NCI-H524 treated with DMSO at 0.1 percent for 48 hours (cell line): ENCODE measurements around the gene CHN2.
"Not testable (repeated sequence)": the region's sequence is repeated elsewhere in the genome, so short reads cannot be mapped to it uniquely, and the experiment has no call there.

Experiments used
- DNase-seq: peaks from one replicate; lab custom pipeline; 2025; lab: John Stamatoyannopoulos, UW

The CHN2 gene

DNA sequence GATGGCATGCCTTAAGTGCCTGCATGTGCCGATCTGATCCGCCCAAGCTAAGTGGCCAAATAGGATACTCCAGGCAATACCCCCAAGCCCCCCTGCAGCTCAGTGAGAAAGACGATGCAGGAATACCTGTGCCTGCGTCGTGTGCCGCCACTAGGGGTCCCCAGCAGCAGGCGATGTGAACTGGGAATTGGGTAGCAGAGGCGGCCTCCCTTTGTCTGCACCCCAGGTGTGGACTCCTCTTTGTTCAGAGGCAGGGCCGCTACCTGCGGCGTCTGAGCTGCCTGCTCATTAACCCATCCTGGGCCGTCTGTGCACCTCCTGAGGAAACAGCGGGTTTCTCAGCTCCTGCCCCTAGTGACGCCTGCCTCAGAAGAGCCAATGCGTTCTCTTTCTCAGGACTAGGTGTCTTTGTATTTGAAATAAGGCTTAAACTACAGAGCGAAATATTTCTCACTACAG is 4.8 kb upstream of the CHN2 start:
- DNase-seq: no peak

DNA sequence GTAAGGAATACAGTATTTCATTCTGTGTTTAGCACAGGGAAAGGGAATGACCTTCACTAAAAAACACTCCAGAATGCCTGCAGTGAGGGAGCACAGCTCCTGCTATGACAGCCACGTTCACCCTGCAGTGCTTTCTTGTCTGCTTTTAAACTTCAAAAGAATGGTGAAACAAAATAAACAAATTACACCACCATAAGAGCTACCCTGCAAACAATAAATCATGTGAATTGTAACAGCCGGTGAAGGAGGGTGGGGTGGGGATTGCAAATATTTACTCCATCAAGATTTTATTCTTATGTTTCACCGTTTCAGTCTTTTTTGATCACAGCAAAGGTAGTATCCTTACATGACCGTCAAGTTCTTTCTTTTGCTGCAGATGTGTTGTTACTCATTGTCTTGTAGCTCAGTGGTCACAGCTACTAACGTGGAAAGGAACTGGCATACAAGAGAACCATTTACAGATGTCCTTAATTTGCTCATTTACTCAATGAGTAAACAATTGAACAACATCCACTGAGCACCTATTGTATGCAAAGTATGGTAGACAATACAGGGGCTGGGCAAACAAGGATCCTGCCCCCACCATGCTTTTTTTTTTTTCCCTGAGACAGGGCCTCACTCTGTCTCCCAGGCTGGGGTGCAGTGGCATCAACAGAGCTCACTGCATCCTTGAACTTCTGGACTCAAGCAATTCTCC is 4.1 kb upstream of the CHN2 start:
- DNase-seq: no peak

DNA sequence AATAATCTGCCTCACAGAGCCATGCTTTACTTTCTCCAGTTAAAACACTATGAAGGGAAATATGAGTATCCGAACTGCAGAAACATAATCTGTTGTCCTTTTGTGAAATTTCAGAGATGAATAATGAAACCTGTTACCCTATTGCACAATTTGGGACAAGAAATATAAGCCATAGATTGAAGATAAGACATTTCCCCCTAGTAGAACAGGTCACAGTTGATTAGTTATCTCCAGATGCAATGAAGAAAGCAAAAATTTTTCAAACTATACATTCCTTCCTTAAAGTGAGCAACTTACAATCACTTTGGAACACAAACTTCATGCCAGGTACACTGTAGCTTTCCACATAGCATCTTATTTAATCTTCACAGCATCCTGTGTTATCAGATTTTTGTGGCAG is 2.3 kb upstream of the CHN2 start:
- DNase-seq: no peak

DNA sequence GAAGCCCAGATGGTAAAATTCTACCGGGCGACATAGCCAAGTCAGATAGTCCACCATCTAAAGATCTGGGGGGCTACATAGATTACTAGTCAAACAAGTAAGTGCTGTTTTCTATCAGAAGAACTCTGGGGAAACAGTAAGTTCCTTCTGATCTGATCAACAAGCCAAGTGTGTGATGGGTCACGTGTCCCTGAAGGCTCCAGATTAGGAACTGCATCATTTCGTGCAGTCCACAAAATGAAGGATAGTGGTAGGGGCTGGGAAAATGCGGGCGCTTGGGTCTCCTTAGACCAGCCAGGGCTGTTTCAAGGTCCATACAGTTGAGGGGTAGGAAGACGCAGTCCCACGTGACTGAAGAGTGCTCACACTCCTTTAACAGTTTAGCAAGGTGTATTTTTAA is 1.8 kb upstream of the CHN2 start:
- DNase-seq: no peak

DNA sequence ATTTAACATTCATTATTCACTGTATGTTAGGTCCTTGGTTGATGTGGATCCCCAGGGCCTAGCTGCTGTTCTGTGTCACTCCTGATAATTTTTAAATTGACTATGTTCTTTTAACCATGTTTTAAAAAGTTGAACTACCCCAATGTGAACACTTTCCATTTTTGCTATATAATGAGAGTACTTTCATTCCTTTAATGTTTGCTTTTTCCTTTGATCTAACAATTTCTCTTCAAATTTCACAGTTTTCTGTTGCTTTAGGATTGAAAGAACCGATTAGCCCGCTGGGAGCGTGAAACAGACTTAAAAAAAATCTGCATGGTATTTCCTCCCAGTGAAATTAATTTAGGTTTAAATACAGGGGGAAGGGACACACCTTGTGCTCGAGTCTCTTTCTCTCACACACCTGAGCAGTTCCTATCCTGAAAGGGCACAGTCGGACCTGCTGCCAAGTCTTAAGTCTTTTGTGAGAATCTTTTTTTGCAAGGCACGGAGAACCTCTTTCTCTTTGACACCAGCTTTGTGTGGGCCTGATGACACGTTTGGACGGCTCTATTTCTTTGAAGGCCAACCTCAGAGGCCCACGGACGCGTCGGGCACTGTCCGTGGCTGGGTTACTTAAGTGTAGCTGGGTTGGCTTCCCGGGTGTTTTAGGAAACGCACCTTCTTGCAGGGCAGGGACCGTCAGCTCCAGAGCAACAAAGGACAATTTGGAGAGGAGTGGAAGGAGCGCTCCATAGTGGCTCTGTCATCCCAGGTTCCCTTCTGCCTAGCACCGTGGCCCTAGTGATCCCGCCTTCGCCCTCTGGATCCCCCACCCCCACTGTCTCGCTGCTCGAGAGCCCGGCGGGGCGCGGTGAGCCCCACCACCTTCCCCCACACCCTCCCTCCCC is 1.0 kb upstream of the CHN2 start:
- DNase-seq: no peak

DNA sequence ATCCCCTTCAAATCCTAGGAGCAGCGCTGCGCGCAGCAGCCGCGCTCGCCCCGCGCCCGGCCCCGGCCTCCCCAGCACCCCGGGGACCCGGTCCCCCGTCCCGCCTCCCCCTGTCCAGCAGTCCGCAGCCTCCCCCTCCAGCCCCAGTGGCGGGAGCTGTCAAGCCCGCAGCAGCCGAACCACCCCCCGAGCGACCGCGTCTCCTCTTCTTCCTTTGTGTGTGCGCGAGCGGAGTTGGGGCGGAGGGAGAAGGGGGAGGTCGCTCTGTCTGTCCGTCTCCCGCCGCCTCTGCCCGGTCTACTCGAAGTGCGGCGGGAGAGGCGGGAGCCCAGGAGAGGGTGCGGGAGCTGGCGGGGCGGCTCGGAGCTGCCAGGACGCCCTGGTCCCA is 375 bp upstream of the CHN2 start:
- DNase-seq: no peak

DNA sequence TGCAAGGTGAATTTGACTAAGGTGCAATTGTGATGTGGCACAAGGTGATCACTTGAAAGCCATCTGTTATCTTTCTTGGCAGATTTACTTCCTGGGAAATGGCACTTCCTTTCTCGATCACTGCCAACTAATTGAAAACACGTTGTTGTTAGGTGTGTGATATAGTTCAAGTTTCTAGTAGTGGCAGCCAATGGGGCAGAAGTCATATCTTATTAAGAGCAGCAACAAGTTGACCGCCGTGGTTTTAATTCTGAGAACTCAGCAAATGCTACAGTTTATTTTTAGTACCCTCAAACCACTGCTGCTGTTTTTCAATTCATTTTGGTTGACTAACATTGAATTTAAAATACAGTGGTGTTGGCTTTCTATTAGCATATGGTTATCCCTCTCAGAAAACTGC is 1.6 kb downstream of the CHN2 start:
- no peak for DNase-seq

DNA sequence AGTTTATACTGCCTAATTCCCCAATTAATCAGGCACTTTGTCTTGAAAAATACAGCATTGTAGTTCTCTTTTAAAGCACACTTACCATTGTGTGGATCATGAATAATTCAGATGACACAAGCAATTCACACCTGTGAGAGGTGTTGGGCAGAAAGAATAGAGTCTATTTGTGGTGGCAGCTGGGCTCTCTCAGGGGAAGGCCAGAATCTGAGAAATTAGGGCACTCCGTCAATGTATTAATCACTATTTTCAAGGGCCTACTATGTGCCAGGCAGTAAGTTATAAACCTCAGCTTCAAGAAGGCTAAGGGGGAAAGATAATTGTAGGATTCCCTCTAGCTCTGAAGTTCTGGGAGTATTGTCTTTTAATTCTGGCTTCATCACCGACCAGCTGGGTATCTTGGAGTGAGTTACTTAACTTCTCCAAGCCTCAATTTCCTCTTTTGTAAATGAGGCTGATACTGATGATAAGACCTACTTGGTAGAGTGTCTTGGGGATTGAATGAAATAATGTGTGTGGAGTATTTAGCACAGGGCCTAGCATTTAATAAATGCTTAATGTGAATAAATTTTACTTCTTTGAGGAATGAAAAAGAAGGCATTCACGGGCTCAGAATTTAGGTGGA is 2.5 kb downstream of the CHN2 start:
- DNase-seq: no peak

DNA sequence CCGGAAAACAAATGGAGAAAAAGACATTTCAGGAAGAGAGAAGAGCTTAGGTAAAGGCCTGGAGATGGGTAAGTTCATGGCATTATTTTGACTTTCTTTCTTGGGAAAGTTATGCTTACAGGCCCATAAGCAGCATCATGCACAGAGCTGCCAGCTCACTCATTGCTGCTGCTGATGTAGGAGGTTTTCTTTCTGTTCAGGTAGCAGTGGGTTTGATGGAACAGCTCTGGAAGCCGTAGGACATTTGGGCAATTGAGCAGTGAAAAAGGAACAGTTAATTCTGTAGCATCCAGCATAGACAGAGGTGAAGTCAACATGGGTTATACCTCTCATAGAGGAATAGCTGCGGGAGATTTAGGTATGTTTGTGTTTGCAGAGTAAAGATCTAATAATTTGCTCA is 3.3 kb downstream of the CHN2 start:
- DNase-seq: no peak

DNA sequence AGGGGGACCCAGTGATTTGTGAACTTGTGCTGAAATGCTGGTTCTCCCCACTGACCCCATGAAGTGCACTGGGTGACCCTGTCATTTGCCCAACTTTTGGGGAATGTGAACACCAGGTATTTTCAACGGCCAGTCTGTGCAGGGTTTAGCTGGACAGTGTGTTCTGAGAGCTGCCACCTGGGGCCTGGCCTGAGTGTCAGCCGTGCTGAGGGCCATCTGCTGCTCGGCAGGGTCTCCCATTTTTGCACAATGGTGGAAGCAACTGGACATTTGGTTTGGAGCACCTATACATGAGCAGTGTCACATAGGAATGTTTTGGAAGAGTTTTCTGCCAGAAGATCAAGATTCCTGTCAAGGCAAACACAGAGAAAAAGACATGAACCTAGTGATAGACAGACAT is 5.2 kb downstream of the CHN2 start:
- DNase-seq: no peak

DNA sequence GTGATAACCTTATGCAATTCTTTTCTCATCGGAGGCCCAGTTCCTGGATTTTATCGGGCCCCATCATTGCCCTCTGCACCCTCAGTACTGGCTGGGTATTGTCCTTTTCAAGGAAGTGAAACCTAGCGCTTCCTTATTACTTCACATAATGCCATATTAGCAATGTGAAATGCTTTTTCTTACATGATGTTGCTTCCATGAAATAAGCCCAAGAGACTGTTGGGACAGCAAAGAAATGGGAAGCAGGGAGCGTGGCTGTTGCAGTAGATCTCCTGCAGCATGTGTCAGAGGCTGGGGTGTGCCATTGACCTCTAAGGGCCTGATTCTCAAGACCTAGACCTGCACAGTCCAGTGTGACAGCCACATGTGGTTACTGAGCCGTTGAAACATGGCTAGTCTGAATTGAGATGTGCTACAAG is 8.1 kb downstream of the CHN2 start:
- no peak for DNase-seq

DNA sequence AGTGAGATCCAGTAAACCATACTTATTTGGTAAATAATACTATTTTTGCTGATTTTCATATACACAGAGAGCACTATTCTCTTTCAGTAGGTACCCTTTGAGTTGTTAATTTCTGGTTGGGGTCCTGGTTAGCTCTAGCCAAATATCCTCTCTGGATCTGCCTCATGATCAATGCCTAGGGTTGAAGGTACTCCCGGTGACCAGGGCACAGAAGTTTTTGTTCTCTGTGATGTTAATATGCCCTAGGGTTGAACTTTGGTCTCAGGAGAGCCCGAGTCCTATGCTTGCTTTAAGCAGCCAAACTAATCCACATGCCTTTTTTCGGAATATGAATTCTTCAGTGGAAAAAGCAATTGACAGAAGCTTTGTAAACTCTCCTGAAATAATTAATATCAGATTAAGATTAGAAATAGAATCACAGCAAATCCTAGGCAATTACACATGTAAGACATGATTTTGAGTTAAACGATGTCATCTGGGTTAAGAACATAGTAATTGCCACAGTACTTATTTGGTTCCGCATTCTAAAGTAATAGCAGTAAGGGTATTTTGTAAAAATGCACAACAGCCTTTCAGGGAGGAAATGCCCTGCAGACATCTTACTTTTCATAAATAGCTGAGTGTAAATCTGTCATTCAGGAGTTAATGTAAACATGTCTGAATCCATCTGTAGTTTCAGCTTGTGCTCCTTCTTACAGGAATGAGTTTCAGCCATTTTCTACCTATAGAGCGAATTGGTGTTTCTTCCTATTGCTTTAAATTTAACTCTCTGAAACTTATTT is 10.1 kb downstream of the CHN2 start:
- DNase-seq: no peak

DNA sequence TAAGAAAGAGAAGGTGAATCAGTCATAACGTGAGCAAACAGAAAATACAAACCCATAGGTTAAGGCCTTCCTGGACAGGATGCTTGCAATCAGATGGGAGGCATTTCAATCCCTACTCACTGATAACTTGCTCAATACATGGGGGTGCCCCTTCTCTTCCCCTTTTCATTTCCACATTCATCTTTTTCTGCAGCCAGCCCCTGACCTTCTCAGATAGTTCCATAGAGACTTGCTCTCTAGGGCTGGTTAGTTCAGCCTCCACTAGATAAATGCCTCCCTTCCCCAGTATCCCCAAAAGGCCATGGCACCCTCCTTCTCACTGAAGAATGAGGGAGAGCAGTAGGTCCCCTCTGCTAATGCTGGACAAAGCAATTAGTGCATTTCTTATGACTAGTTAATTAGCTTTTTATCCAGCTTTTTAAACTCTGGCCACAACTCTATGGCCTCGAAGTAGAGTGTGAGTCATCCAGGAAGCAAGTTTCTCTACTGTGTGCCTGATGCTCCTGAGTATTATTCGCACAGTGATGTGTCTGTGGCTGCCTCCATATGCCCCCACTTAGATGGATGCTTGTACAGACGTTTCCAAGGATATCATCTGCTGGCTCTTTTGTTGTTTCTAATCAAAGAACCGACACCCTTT is 12.7 kb downstream of the CHN2 start:
- DNase-seq: no peak

DNA sequence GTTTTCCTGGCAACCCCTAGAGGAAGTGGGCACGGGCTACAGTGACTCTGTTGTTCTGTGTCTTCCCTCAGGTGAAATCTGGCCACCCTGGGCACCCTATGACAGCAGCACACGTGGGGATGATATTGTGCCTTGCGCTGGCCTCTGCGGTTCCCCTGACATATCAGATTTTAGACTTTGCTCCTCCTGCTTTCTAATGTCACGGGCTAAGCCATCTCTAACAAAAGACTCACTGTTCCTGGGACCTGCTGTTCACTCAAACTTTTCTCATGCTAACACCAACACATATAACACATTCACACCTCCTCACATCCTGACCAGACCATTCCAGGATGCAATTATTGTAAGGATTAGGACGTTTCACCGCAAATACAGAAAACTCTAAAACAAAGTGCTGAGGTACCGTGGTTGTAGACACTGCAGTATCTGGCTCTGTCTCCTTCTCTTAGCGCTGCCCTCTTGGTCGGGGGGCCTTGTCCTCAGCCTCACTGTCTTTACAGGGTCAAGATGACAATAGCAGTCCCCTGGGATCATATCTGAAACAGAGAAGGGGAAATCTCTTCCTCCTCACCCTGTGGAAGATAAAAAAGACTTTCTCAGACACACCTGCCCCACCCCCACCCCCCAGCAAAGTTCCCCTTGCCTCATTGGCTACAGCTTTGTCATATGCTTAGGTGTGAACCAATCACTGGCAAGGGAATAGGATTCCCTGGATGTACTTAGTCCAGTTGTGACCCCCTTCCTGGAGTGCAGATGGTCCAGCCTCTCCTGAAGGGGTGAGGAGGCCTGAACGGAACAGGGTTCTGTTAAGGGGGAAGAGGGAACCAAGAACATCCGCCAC is 14.1 kb downstream of the CHN2 start:
- DNase-seq: no peak

DNA sequence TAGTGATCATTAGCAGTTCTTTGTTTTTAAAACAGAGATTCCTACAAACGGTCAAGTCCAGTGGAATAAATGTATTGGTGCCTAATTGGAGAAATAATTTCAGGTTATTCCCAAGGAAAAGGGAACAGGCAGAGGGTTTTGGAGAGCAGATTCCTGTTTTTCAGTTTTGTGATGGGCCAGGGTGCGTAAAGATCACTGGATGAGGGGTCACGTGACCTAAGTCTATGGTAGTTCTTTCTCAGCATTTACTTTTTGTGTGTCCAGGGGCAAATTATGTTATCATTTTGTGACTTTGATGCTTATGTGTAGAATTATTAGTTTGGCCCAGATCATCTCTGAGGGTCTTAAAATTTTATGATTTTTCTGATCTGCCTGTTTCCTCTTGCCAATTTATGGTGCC is 15.2 kb downstream of the CHN2 start:
- no peak for DNase-seq

DNA sequence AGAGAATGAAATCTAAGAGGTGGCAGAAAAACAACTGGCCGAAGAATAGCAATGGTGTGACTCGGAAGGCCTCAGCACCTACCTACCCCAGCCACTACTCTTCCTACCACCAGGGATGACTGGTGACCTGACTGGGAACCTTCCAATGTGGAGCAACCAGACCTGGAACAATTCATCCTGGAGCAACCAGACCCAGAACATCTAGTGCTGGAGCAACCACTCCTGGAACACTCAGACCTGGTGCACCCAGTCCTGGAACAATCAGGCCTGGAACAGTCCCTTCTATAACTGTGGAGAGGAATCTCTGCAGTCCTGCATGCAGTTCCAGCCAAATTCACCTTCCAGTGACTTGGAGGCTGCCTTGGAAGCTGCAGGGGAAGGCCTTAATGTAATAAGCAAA is 18.2 kb downstream of the CHN2 start:
- not testable (repeated sequence) for DNase-seq

DNA sequence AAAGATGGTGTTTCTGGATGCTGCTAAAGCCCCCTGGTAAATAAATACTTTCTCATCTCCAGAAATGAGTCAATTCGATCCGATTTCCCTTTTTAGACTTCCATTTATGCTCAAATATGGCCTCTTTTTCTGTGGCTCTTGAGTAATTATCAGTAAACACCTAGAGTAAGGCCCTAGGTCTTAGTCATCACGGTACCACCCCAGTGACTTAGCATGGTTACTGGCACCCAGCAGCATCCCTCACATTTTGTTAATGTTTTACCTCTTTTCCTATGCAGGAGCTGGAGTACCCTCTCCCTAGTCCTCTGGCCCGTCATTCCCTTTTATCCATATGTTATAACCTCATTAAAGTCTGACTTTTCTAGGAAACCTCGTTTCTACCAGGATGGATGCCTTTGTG is 19.5 kb downstream of the CHN2 start:
- no peak for DNase-seq

DNA sequence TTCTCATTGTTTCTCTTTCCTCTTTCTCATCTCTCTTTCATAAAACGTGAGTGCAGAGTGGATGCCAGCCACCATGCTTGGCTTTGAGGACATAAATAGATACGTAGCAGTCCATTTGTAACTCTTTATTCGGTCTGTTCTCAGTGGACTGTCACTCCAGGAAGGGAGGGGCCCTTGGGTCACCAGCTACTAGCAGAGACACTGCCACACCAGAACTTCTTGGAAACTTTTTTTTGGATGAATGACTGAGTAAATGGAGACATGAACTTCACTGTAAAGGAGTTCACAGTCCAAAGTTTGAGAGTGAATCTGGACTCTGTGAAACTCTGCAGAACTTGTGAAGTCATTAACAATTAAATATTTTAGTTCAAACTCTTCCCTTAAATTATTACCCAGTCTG is 20.2 kb downstream of the CHN2 start:
- no peak for DNase-seq

DNA sequence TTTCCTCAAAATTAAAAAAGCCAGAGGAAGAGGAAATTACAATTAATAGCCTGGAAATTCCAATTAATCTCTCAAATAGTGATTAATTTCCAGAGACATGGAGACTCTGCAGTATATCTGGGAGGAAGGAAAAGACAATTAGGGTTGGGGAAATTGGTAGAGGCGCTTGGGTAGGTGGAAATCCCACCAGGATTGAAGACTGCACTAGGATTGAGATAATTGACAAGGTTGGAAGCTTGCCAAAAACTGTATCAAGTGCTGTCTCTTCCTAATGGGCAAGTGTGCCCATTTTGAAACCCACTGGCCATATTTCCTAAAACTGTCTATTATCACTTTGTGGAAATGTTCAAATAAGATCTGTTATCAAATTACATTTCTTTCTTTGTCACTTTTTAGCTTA is 21.6 kb downstream of the CHN2 start:
- no peak for DNase-seq

DNA sequence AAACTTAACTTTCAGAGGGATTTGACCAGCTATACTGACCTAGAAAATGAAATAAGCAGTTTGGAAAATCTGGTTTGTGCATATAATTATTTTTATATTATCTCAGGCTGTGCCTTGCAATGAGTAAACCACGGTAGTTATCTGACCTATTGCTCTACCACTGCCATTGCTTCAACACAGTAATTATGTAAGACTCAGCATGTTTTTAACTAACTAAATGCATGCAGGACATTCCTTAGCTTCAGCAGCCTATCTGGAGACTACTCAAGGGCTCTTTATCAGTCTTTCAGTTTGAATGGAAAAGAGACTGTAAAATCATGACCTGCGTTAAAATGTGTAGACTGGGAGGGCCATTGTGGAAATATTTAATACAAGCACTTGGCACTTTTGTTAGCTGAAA is 22.5 kb downstream of the CHN2 start:
- DNase-seq: no peak

DNA sequence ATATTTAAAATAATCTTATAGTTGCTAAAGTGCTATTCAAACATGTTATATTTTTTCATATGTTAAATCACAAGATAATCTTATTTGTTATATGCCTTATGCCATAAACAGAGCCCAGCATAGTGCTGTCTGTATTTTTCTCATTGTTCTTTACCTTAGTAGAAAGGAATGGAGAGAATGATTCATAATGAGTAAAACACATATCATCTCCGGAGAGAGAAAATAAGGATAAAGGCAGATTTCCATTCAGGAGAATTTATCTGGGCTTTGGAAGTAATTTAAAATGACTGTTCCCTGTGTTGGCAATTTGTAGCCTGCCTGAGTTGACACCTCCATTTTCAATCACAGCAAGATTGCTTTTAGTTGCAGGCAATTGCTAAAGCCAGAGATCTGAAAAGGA is 30.2 kb downstream of the CHN2 start:
- no peak for DNase-seq
